Mesenchymal stem cell (in vitro differentiated cells and primary cell): ENCODE measurements around the gene TSPAN9.

ENCODE experiments used
- DNase-seq: peaks from one replicate; pipeline ENCODE4 v3.0.0-alpha.2; 2013
- H2AFZ ChIP-seq: one replicate; pipeline ENCODE4 v1.6.1; 2013; ENCODE audit warnings: low read depth, mild to moderate bottlenecking, control low read depth, inconsistent platforms, low read length, moderate library complexity
- H2AK5ac ChIP-seq: 2 replicates; pipeline ENCODE4 v1.6.1; 2013; ENCODE audit warnings: low read length, moderate library complexity, mild to moderate bottlenecking, inconsistent platforms; ENCODE audit not compliant: severe bottlenecking
- H2BK120ac ChIP-seq: one replicate; pipeline ENCODE4 v1.6.1; 2013; ENCODE audit warnings: low read depth, mild to moderate bottlenecking, inconsistent platforms, low read length, moderate library complexity
- H2BK12ac ChIP-seq, 2 experiments: one replicate each; pipeline ENCODE4 v1.6.1; 2013; ENCODE audit warnings: inconsistent platforms in 2 of 2, low read length in 2 of 2, mild to moderate bottlenecking in 2 of 2, moderate library complexity in 2 of 2, control low read depth in 1 of 2
- H2BK15ac ChIP-seq: one replicate; pipeline ENCODE4 v1.6.1; 2013; ENCODE audit warnings: mild to moderate bottlenecking, low read depth, inconsistent platforms; ENCODE audit not compliant: poor library complexity, severe bottlenecking
- H2BK5ac ChIP-seq: 2 replicates; pipeline ENCODE4 v1.6.1; 2013; ENCODE audit warnings: low read depth, mild to moderate bottlenecking, low read length, control low read depth, inconsistent platforms; ENCODE audit not compliant: poor library complexity, severe bottlenecking
- H3K14ac ChIP-seq, 2 experiments: one replicate each; pipeline ENCODE4 v1.6.1; 2013; ENCODE audit warnings: inconsistent platforms in 2 of 2, low read length in 2 of 2, control low read depth in 1 of 2, mild to moderate bottlenecking in 1 of 2, moderate library complexity in 1 of 2
- H3K18ac ChIP-seq, 2 experiments: one replicate each; pipeline ENCODE4 v1.6.1; 2013; ENCODE audit warnings: inconsistent platforms in 2 of 2, low read length in 2 of 2, control low read depth in 1 of 2, low read depth in 1 of 2, mild to moderate bottlenecking in 1 of 2
- H3K23ac ChIP-seq, 2 experiments: one replicate each; pipeline ENCODE4 v1.6.1; 2013; ENCODE audit warnings: inconsistent platforms in 2 of 2, low read length in 2 of 2, mild to moderate bottlenecking in 2 of 2, moderate library complexity in 2 of 2, control low read depth in 1 of 2
- H3K27ac ChIP-seq: 2 replicates; pipeline ENCODE4 v1.5.1; 2013; ENCODE audit warnings: mild to moderate bottlenecking, moderate library complexity, low read length, control low read depth, inconsistent platforms; ENCODE audit not compliant: poor library complexity, severe bottlenecking
- H3K27me3 ChIP-seq, 2 experiments: 2 replicates each; pipeline versions ENCODE4 v1.6.1 to v1.7.0; 2013; ENCODE audit warnings: low read length in 2 of 2, mild to moderate bottlenecking in 2 of 2, moderate library complexity in 2 of 2, control low read depth in 1 of 2, inconsistent platforms in 1 of 2; ENCODE audit not compliant: control insufficient read depth in 1 of 2, insufficient read depth in 1 of 2
- H3K36me3 ChIP-seq, 2 experiments: 2 replicates each; pipeline versions ENCODE4 v1.6.1 to v1.7.0; 2013; ENCODE audit warnings: low read length in 2 of 2, control low read depth in 1 of 2, inconsistent platforms in 1 of 2, low read depth in 1 of 2, mild to moderate bottlenecking in 1 of 2; ENCODE audit not compliant: insufficient read depth in 2 of 2, control insufficient read depth in 1 of 2
- H3K4ac ChIP-seq, 2 experiments: one replicate each; pipeline ENCODE4 v1.6.1; 2013; ENCODE audit warnings: inconsistent platforms in 2 of 2, low read length in 2 of 2, mild to moderate bottlenecking in 2 of 2, moderate library complexity in 2 of 2, control low read depth in 1 of 2, low read depth in 1 of 2
- H3K4me1 ChIP-seq: 2 replicates; pipeline ENCODE4 v1.6.1; 2013; ENCODE audit warnings: low read depth, low read length, control low read depth; ENCODE audit not compliant: control insufficient read depth, insufficient read depth
- H3K4me2 ChIP-seq: 2 replicates; pipeline ENCODE4 v1.6.1; 2013; ENCODE audit warnings: low read length, mild to moderate bottlenecking, inconsistent platforms; ENCODE audit not compliant: poor library complexity, severe bottlenecking
- H3K4me3 ChIP-seq, 2 experiments: 2 replicates each; pipeline versions ENCODE4 v1.5.1 to v1.7.0; 2013; ENCODE audit warnings: low read length in 2 of 2, mild to moderate bottlenecking in 2 of 2, control low read depth in 1 of 2, low read depth in 1 of 2; ENCODE audit not compliant: insufficient read depth in 1 of 2
- H3K79me1 ChIP-seq: replicated peaks from 2 replicates; pipeline ENCODE4 v1.6.1; 2013; ENCODE audit warnings: mild to moderate bottlenecking, control low read depth, low read length, inconsistent platforms; ENCODE audit not compliant: poor library complexity, severe bottlenecking
- H3K9ac ChIP-seq: 2 replicates; pipeline ENCODE4 v1.7.0; 2013; ENCODE audit warnings: mild to moderate bottlenecking, low read length, moderate library complexity
- H3K9me3 ChIP-seq: 2 replicates; pipeline ENCODE4 v1.7.0; 2013; ENCODE audit warnings: mild to moderate bottlenecking, low read length; ENCODE audit not compliant: control insufficient read depth
- H4K8ac ChIP-seq: one replicate; pipeline ENCODE4 v1.6.1; 2013; ENCODE audit warnings: inconsistent platforms, mild to moderate bottlenecking, low read length, moderate library complexity
- H4K91ac ChIP-seq: one replicate; pipeline ENCODE4 v1.6.1; 2013; ENCODE audit warnings: mild to moderate bottlenecking, low read length, inconsistent platforms
- WGBS: methylation state at CpG from one replicate; pipeline ENCODE4 v1.1.7; 2013; ENCODE audit warnings: mixed read lengths; 5-methylcytosine and 5-hydroxymethylcytosine counted together

The TSPAN9 gene

GRCh38 chr12:3307389-3307788 lies 230.2 kb downstream of the TSPAN9 start:
- H3K27ac ChIP-seq, result no peak overlapping the region
- no peaks in the 10 kb centered on the region for H3K36me3 ChIP-seq

GRCh38 chr12:3308063-3308462 lies 230.9 kb downstream of the TSPAN9 start:
- Histone ChIP-seq H3K9ac (no peak overlapping the region), H2AFZ (no peak overlapping the region), H3K4me2 (no peak overlapping the region), H3K4ac (no peak overlapping the region), H3K18ac (no peak overlapping the region), H2BK12ac (no peak overlapping the region), H2AK5ac (no peak overlapping the region), H3K27ac (no peak overlapping the region), H3K23ac (no peak overlapping the region), H3K79me1 (no peaks in the 10 kb centered on the region), H3K14ac (no peak overlapping the region), H4K8ac (no peak overlapping the region), H2BK15ac (no peak overlapping the region), H3K9me3 (no peaks in the 10 kb centered on the region), H3K36me3 (no peaks in the 10 kb centered on the region), H2BK120ac (no peak overlapping the region), H4K91ac (no peak overlapping the region), H2BK5ac (no peak overlapping the region), H3K27me3 (peaks cover 24 to 39% of the 10 kb centered on the region in 2 experiments), H3K4me1 (peaks cover 37% of the 10 kb centered on the region), H3K4me3 (no peak overlapping the region)
- 87% methylated on average over 8 of the region's 8 CpGs for WGBS
- DNase-seq, result no peak

More at GRCh38 chr12:3307389-3307788, 230.2 kb downstream of the TSPAN9 start:
- H2BK15ac ChIP-seq, result no peak overlapping the region
- H3K4me1 ChIP-seq, result peaks cover 34% of the 10 kb centered on the region
- WGBS, result no CpG with 5 or more reads among the region's 8 CpGs
- H3K18ac ChIP-seq, result no peak overlapping the region
- peaks cover 24 to 36% of the 10 kb centered on the region in 2 experiments for H3K27me3 ChIP-seq
- no peak for DNase-seq
- H4K91ac ChIP-seq, result no peak overlapping the region
- no peak overlapping the region for H4K8ac ChIP-seq
- no peak overlapping the region for H3K4me3 ChIP-seq
- no peak overlapping the region for H3K14ac ChIP-seq
- no peak overlapping the region for H3K4me2 ChIP-seq
- no peaks in the 10 kb centered on the region for H3K79me1 ChIP-seq
- H3K23ac ChIP-seq, result no peak overlapping the region
- H2BK120ac ChIP-seq, result no peak overlapping the region
- no peak overlapping the region for H3K4ac ChIP-seq
- H2BK12ac ChIP-seq, result no peak overlapping the region
- H3K9ac ChIP-seq, result no peak overlapping the region
- no peak overlapping the region for H2AK5ac ChIP-seq
- H2BK5ac ChIP-seq, result no peak overlapping the region
- H3K9me3 ChIP-seq, result no peaks in the 10 kb centered on the region
- H2AFZ ChIP-seq, result no peak overlapping the region

- Histone ChIP-seq H3K18ac (no peak overlapping the region), H3K4me2 (no peak overlapping the region), H2BK5ac (no peak overlapping the region), H2BK120ac (no peak overlapping the region), H4K91ac (no peak overlapping the region), H4K8ac (no peak overlapping the region), H2AK5ac (no peak overlapping the region), H3K4me3 (no peak overlapping the region), H2AFZ (no peak overlapping the region), H2BK12ac (no peak overlapping the region), H3K27ac (no peak overlapping the region), H3K27me3 (peaks cover 24 to 44% of the 10 kb centered on the region in 2 experiments), H2BK15ac (no peak overlapping the region), H3K9me3 (no peaks in the 10 kb centered on the region), H3K9ac (no peak overlapping the region), H3K79me1 (no peaks in the 10 kb centered on the region), H3K4me1 (peaks cover 39% of the 10 kb centered on the region), H3K36me3 (no peaks in the 10 kb centered on the region), H3K14ac (no peak overlapping the region), H3K23ac (no peak overlapping the region), H3K4ac (no peak overlapping the region)
- 63% methylated on average over 9 of the region's 9 CpGs for WGBS
- no peak for DNase-seq
These were observed 231.4 kb downstream of the TSPAN9 start for GRCh38 chr12:3308609-3309008.

- Histone ChIP-seq H2BK5ac (no peak overlapping the region), H3K23ac (no peak overlapping the region), H2BK12ac (no peak overlapping the region), H2AFZ (no peak overlapping the region), H3K36me3 (no peaks in the 10 kb centered on the region), H4K91ac (no peak overlapping the region), H3K9ac (no peak overlapping the region), H4K8ac (no peak overlapping the region), H3K4me3 (no peak overlapping the region), H3K14ac (no peak overlapping the region), H3K4me1 (peaks cover 27% of the 10 kb centered on the region), H3K79me1 (no peaks in the 10 kb centered on the region), H3K9me3 (no peaks in the 10 kb centered on the region), H2BK15ac (no peak overlapping the region), H3K27ac (no peak overlapping the region), H2BK120ac (no peak overlapping the region), H3K4ac (no peak overlapping the region), H3K18ac (no peak overlapping the region), H3K27me3 (peaks cover 24 to 53% of the 10 kb centered on the region in 2 experiments), H2AK5ac (no peak overlapping the region), H3K4me2 (no peak overlapping the region)
- 81% methylated on average over 9 of the region's 9 CpGs for WGBS
- DNase-seq, result no peak
These were observed 232.6 kb downstream of the TSPAN9 start for GRCh38 chr12:3309805-3310204.
